GM11168 (cell line): Measurements from ENCODE around the gene POLD2.
"Not testable (repeated sequence)": the region's sequence is repeated elsewhere in the genome, so short reads cannot be mapped to it uniquely, and the experiment has no call there.

Experiments used
- in situ Hi-C: fragments of 300-500 bp; cut with MboI; formaldehyde crosslinking; loops from one replicate; pipeline ENCODE4 v1.12.0; 2022; ENCODE audit warnings: low sequenced_read_pairs; ENCODE audit not compliant: unreplicated experiment

POLD2 gene

DNA sequence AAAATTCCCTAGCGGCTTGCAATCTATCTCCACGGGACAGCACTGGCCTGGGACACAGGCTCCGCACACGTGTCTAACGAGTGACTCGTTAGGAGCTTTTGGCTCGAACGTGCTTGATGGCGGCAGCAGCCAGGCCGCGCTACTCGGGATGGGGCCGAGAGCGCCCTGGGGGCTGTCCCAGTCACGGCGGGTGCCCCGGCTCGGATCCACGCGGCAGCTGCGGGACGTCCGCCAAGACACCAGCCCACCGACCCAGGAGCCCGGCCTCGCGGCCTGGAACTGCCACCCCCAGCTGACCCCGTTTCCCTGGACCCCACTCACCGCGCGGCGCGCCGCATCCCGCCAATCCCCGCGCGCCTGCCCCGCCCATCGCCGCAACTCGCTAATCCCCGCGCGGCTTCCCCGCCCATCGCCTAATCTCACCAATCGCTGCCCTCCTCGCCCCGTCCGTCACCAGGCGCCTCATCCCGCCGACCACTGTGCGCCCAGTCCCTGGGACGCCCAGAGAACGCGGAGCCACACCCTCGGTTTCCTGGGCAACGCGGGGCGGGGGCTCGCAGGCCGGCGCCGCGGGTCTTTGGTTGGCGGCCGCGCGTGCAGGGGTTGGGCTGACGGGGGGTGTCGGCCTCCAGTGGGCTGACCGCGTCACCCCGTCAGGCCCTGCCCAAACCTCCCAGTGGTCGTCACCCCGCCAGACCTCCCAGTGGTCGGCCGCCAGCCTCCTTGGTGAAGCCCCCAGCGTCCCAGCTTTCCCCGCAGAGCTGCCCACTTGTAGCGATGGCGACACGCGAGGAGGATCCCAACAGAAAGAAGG is at the start of gene POLD2:
Gene POLD2, minus strand, starts transcription at position 359 of the 814 bp plus-strand sequence. CDS start 1,495 bp downstream, outside the sequence.
- in situ Hi-C loops: no loop called here

DNA sequence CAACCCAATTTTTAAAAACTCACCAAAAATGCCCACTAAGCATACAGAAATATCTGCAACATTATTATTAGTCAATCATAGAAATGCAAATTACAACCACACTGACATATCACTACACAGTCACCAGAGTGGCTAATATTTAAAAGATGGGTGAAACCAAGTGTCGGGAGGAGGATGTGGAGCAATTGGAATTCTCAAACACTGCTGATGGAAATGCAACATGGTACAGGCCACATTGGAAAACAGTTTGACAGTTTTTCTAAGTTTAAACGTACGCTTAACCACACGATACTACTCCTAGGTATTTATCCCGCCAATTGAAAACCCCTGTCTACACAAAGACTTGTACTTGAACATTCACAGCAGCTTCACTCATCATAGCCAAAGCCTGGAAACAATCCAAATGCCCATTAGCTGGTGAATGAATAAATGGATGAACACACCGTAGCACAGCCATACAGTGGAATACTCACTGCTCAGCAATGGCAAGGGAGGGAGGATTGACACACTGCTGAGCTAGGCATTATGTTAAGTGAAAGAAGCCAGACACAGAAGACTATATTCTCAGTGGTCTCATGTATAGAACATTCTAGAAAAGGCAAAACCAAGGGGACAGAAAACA is 49.6 kb upstream of the POLD2 start:
- in situ Hi-C loops: no loop called here

DNA sequence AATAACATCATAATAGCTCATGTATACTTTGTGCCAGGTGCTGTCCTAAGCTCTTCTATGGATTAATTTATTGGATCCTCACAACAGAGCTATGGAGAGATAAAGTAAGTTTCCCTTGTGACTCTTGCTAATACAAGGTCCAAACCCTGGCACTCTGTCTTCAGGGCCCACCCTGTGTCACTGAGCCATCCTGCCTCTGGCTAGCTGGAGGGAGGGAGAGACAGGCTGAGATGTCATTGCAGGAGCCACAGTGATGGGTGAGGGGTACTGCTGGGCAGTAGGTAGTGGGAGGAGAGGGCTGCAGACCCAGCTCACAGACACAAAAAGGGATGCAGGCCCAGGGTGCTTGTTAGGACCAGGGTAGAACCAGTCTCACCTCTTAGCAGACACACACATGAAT is 49.0 kb upstream of the POLD2 start:
- in situ Hi-C loops: no loop called here

DNA sequence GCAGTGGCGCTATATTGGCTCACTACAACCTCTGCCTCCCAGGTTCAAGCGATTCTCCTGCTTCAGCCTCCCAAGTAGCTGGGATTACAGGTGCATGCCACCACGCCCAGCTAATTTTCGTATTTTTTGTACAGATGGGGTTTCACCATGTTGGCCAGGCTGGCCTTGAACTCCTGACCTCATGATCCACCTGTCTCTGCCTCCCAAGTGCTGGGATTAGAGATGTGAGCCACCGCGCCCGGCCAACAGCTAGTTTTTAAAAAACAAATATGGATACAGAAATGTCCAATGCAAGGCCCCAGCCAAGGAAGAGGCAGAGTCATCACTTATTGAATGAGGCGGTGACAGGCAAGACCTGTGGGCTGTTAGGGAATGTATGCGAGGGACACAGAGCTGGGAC is 48.6 kb upstream of the POLD2 start:
- in situ Hi-C loops: not testable (repeated sequence)

DNA sequence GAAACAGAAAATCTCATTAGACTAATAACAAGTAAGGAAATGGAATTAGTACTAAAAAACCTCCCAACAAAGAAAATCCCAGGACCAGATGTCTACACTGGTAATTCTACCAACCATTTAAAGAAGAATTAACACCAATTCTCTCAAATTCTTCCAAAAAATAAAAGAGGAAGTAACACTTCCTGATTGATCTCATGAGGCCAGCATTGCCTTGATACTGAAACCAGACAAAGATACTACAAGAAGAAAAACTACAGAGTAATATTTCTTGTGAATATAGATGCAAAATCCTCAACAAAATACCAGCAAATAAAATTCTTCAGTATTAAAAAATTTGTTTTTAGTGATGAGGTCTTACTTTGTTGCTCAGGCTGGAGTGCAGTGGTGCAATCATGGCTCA is 44.6 kb upstream of the POLD2 start:
- in situ Hi-C loops: no loop called here

DNA sequence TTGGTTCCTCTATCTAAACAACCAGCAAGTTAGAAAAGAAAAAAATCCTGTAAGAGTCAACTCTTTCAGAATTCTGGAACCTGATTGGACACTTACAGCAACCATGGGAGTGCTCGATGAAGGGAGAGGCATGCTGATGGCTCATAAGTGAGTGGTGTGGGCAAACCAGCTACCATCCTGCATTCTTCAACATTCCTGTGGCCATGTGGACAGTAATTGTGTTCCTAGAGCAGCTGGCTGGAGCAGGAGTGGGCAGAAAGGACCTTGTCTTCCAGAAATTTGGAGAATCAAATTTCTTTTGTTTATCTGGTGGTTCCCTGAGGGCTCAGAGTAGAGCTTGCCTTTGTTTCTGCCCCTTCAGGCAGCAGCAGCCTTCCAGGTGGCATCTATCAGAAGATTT is 40.2 kb upstream of the POLD2 start:
- in situ Hi-C loops: no loop called here

DNA sequence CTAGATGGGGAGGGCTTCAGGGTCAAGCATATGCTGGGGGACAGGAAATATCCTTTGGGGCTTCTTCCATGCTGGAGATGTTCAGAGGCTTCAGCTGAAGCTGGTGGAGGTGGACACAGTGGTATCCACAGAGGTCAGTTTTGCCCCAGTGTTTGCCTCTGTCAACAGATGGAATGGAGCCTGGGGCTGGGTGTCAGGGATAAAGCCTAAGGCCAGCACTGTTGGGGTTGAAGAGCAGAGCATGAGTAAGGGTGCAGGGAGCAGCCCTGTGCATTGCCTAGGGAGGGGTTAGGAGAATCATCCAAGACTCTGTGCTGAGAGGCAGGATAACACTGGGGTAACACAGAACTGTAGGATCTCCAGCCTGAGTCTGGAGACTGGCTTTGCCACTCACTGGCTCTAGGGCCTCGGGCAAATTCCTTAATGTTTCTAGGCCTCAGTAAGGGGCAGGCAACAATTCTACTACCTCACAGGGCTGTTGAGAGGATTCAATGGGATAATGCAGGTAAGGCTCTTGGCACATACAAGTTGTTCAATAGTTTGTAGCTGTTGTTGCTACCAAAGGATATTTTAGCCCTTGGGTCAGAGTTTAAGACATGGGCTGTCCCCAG is 39.5 kb upstream of the POLD2 start:
- in situ Hi-C loops: no loop called here

DNA sequence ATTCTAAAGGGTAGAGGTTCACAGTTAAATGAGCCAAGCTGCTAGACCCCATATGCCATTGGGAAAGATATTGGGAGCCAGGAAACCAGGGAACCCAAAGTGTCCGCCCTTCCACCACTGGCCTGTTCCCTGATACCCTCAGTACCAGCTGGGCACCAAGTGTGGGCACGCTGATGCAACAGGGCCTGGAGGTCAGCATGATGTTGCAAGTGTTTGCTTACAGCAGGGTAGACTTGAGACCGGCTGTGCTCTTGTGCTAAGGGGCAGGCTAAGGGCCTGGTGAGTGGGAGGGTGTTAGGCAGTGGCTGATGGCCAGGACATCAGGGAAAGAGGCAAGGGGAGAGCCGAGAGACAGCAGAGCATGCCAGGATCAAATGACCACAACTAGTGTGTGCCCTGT is 38.8 kb upstream of the POLD2 start:
- in situ Hi-C loops: no loop called here

DNA sequence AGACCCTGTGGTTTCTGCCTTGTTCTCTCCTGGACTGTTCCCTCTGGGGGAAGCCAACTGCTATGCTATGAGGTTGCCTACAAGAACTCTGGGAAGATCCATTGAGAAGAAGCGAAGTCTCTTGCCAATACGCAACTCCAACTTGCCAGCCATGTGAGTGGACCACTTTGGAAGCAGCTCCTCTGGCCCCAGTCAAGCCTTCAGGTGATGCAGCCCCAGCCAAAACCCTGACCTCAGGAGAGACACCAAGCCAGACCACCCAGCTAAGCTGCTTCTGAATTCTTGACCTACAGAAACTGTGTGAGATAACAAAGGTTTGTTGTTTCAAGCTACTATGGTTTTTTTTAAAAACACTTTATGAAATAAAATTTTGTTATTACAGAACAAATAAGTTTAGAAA is 38.0 kb upstream of the POLD2 start:
- in situ Hi-C loops: no loop called here

DNA sequence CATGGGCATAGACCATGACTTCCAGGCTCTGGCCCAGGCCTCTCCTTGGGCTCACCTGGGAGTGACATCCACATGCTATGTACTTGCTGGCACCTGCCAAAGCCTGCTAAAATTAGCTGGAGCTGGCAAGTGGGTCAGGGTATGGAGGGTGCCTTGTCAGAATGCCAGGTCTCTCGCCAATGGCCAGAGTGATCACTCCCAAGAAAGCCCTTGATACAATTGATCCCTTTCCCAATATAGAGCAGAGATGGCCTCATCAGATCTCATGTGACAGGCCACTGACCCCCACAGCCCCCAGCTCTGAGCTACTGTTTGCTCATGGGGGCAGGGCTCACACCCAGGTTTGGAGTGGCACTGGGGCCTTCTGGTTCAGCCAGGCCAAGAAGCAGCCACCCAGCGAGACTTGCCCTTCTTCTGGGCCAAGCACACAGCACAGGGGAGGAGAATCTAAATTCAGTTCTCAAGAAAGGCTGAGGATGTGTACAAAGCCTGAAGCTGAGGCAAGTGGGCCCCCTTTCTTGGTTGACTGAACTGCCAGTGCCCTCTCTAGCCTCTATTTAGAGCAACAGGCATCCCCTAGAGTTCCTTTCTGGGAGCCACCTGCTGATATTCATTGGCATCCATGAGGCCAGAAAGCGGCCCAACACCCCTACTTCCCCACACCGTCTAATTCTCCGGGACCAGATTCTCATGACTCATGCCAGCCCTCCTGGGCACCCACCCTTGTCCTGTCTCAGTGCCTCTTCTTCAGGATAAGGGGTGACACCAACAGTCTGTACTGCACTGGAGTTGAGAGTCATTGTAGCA is 36.7 kb upstream of the POLD2 start:
- in situ Hi-C loops: no loop called here

DNA sequence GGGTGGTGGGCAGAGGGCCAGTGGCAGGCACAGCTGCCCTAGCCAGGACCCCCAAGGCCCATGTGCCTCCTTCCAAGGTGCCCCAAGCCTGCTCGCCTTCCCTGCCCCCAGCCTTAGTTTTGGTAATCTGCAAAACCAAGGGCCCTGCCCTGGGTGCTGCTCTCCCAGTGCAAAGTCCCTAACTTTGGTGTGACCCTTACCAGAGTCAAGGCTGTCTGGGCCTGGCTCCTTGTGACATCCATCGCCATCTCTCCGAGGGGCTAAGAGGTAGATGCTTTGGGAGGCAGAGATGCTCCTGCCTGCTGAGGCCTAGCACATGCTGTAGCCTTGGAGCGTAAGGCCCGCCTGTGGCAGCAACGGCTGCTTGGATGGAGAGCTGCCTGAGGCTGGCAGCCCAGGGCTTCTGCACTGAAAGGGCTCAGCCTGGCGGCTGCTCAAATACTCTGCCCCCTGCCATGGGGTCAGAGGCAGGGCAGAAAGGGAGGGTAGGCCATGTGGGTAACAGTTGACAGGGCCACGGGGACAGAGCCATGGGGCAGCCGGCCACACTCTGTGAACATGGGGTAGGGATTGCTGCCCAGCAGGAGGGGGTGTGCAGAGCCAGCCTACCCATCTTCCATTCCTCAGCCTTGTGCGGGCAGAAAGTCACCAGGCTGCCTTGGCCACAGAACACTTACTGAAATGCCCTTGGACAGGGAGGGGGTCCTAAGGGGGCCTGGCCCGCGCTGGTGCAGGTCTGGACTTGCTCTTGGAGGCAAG is 35.7 kb upstream of the POLD2 start:
- in situ Hi-C loops: no loop called here

DNA sequence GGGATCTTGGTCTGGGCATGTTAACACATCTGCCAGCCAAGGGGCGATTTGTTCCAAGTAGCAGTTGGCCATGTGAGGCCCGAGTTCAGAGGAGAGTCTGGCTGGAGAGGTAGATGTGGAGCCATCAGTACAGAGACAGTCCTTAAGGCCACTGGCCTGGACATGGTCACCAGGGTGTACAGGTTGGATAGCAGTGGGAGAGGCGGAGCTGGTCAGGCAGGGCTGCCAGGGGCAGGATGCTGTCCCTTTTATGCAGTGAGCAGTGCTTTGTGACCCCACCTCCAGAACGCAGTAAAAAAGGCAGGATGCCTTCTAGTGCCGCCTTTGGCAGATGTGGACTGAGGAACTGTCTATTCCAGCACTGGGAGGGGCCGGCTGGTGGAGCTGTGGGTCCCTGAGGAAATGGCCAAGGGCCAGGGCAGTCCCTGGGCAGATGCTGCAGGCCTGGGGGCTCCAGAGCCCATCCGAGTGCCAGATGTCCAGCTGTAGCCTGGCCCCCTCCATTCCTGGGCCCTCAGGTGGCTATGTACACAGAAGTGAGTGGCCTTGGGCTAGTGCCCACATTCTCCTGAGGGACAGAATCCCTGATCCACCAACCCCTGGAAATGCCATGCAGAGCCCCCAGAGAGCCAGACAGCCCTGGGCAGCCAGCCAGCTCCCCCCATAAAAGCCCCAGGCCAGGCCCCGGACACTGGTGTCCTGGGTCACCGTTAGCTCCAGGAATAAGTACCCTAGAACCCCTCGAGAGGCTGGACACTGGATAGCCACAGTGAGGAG is 34.9 kb upstream of the POLD2 start:
- in situ Hi-C loops: no loop called here

DNA sequence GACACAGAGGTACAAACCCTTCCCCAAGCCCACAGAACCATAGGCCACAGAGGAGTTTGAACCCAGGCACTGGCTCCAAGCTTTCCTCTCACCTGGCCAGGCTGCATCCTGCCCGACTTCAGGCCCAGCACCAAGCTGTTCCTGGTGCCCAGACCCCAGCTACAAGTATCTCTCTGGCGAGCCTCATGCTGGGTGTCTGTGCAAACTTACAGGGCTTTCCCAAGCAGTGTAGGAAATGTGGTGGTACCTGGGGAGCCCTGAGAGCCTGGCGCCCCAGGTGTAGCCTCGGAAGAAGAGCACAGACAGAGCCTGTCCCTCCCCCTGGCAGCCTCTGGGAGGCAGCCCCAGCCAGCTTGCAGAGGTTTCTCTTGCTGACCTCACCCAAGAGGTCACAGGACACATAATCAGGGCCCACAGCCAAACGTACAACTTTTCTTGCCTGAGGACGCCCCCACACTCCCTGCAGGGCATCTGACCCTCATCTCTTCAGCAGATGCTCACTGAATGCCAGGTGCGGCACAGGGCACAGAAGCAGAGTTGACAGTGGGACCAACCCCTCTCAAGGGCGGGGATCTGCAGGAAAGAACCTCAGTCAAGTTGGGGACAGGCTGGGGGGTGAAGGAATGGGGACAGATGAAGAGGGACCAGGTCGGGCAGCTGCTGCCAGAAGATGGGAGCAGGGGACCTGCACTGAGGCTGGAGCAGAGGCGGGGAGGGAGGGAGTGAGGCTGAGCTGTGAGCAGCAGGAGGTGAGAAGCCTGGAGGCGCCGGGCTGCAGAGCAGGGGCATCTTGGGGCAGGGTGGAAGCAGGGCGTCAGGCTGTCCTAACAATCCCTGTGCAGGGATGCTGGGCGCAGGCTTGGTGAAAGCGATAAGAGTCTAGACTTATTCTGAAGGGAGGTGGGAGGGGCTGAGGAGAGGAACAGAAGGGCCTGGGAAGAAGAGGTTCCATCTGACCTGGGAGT is 34.0 kb upstream of the POLD2 start:
- in situ Hi-C loops: no loop called here

DNA sequence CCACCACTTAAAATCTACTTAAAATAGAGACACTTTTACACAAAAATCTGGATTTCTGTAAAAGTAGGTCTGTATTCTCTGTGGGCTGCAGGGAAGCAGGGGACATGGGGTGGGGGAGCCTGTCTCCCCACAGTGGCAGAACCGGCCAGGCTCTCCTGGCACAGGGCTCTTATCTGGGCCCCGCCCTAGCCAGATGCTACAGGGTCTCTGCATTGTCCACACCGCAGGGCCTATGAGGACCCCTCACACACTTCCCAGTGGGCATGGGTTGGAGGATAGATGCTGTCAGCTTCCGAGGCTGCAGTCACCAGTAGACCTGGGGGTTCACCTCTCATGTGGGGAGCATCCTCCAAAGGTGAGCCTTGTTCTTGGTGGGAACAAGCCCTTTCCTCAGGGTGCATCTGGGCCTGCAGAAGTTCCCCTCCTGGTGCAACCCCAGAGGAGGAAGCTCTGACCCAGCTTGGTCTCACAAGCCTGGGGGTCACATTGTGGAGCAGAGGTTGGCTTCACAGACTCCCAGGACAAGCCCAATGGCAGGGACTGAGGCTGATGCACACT is 33.2 kb upstream of the POLD2 start:
- in situ Hi-C loops: no loop called here

DNA sequence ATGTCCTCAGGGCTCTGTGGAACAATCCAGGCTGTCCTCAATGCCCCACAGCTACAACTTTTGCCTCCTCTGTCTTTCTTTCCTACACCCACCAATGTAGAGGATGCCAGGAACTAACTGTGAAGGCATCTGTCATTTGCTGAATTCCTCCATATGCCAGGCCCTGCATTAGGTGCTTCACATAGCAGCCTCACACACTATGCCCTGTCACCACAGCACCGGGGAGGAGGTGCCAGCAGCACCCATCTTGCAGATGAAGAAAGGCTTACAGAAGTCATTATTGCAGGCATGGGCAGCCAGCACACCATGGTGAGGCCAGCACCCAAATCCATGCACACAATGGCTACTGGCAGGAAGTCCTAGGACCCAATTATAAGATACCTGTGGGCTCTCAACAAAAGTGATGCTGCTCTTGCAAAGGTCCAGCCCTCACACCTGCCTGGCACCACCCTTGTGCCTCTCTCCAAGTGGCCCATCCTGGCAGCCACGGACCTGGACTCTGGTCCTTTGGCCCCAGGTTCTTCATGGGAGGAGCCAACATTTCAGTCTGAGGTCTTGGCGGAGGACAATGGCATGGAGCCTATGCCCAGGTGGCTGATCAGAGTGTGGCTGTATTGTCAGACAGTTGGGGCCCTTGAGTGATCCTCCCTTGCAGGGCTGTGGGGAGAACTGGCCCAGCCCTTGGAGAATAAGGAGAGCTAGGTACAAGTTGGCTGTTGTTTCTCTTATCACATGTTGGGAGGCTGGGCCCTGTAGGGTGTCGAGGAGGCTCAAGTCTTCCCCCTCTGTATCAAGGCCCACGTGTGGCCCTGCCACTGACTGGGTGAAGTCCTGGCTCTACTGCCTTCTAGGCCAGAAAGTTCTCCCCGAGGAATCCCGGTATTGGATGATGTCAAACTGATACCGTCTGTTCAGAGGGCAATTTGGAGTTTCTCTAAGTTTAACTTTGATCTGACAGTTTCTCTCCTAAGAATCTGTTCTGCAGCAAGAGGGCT is 32.1 kb upstream of the POLD2 start:
- in situ Hi-C loops: no loop called here

DNA sequence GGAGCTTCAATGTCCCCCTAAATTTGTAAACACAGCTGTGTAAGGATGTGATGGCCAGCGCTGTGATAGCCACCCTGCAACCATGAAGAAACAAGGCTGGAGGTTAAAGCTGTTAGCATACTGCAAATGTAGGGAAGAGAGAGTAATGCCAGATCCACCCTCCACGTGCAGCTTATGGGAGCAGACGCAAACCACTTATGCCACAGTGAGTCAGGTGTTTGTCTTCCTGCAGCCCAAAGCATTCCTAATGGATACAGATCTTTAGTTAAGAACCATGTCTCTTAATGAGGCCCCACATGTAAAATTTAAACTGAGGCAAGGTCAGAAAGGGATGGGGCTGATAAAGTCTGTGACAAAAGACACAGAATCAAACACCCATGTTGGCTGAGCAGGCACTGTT is 31.4 kb upstream of the POLD2 start:
- in situ Hi-C loops: no loop called here

DNA sequence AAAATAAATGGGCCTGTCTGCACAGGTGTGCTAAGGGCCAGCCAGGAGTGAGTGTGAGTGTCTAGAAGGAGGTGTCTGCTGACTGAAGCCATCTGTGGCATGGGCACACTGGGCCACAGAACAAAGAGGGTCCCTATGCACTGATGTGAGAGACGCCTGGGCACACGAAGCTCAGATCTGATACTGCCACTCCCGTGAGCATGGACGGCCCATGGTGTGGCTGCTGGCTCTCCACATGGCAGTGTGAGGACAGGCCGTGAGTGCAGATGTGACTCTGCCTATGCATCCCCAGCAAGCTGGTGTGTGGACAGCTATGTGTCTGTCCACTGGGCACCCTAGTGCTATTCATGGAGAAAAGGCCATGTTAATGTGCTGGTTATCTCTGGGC is 30.6 kb upstream of the POLD2 start:
- in situ Hi-C loops: no loop called here
